GM04503 (cell line): ENCODE data around the gene PACSIN2.
"Not testable (repeated sequence)": the region's sequence is repeated elsewhere in the genome, so short reads cannot be mapped to it uniquely, and the experiment has no call there.

Experiments used
- DNase-seq: peaks from one replicate; pipeline ENCODE4 v3.0.0-alpha.2; 2012; ENCODE audit warnings: low read depth

PACSIN2 gene, protein sequence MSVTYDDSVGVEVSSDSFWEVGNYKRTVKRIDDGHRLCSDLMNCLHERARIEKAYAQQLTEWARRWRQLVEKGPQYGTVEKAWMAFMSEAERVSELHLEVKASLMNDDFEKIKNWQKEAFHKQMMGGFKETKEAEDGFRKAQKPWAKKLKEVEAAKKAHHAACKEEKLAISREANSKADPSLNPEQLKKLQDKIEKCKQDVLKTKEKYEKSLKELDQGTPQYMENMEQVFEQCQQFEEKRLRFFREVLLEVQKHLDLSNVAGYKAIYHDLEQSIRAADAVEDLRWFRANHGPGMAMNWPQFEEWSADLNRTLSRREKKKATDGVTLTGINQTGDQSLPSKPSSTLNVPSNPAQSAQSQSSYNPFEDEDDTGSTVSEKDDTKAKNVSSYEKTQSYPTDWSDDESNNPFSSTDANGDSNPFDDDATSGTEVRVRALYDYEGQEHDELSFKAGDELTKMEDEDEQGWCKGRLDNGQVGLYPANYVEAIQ

DNA sequence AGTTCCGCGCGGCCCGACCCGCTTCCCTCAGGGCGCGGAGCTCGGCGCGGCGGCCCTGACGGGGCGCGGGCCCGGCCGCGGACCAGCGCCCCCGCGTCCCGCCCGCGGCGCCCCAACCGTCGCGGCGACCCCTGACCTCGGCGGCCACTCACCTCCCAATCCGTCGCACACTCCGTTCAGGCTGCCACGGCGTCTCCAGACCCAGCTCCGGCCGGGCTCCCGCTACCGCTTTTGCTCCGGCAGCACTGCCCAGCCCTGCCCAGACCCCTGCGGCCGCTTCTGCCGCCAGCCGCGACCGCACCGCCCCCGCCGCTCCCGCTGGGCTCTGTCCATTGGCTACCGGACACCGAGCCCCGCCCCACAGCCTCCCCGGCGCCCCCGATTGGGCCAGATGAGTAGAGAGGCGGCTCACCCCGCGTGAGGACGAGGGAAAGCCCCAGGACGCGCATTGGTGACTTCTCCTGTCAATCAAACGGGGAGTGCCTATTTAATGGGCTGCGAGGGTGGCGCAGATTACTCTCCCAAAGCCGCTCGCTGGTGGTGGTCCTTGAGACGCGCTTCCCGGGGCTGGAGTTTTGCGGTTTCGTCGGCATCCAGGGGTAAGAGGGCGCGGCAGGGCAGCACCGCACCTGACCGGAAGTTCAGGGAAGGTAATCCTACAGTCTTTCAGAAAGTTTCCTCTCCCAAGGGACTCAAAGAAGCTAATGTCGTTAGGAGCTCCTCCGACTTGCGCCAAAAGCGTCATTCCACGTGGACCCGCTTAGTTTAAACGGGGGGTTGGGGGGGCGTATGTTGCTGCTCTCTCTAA is at the start of gene PACSIN2:
Gene PACSIN2, minus strand, starts transcription at position 281 of the 808 bp plus-strand sequence. CDS start 103,069 bp downstream, outside the sequence.
- DNase-seq, result peak; percentile 83

DNA sequence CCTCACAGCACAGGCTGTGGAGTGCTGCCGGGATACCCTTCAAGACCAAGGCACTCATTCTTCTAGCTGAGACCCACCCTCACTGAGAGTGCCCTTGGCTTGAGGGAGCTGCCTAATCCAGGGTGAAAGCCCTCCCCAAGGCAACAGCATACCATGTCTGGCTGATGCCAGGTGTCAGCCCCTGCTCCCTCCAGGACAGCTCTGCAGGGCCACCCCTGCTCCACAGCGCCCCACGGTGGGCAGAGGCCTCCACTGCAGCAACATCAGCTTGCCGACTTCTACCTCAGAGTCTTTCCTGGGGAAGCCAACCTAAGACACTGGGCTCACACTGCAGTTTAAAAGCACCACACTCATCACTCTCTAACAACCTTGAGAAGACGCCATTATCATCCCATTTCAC is 45.2 kb upstream of the PACSIN2 start:
- no peak for DNase-seq

DNA sequence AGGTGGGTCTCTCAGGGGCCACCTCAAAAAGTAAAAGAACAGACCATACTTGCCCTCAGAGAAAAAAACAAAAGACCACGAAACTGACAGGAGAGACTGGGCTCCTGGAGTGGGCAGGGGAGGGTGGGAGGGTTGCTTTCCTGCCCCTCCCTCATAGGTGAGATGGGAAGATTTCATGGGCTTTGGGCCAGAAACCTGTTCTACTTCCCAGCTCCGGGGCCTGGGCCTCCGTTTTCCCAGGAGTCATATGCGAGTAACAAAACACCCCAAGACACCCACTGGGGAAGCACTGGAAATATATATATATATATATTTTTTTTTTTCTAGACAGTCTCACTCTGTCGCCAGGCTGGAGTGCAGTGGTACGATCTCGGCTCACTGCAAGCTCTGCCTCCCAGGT is 42.7 kb upstream of the PACSIN2 start:
- DNase-seq, result no peak

DNA sequence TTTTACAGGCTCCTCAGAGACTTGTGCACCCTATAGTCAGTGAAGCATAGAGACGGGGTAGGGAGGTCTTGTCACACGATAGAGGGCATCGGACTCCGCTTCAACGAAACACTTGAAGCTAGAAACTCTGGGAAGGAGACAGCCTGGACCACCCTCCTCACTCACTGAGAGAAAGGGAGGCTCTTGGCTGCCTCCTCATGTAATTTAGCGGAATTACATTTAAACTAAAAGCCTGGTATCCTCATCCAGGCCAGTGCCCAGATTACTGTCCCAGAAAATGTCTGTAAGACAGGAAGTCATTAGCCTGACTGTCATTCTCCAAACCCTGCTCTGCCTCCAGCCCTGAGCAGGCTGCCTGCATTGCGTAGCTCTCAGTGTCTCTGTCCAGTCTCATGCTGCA is 38.2 kb upstream of the PACSIN2 start:
- DNase-seq, result no peak

DNA sequence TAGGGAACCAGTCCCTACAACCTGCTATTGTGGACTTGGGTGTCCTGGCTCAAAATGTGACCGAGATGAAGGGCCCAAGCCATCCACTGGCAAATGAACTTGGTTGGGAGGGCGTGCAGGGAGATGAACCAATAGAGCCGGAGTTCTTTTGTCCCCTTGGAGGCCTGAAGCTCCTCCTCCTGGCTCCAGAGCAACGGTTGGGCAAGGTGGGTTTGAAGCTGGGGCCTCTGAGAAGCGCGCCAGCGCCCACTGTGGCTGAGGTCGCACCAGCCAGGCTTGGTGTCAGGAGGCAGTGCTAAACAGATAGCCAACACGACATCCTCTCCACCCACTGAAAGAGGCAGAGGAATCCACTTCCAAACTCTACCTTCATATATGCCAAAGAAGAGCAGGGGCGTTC is 36.0 kb upstream of the PACSIN2 start:
- no peak for DNase-seq

DNA sequence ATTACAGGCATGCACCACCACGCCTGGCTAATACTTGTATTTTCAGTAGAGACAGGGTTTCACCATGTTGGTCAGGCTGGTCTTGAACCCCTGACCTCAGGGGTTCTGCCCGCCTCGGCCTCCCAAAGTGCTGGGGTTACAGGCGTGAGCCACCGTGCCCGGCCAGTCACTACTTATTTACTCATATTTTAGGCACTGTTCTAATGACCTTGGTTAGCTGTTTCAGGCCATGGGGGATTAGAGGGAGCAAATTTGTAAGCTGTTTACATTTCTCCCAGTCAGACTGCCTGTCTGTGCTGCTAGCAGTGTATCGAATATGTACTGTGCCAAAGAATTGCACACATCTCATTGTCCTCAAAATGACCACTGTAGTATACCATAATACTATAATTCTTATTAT is 32.7 kb upstream of the PACSIN2 start:
- no peak for DNase-seq

DNA sequence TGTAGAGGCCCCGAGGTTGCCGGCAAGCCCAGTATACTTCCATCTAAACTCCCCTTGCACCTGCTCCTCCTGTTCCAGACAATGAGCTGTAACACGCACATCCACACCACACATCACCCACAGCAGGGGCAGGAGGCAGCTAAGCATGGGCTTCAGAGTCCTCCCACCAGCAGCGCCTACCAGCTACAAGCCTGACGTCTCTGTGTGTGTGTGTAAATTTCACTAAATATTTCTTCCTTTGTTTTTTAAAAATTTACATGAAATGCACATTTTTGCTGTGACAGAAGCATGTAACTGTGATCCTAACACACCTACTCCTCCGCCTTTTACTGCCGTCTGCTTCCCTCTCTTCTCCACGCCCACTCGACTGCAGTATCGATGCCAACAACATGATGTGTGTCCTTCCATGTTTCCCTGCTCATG is 29.4 kb upstream of the PACSIN2 start:
- DNase-seq, result no peak

DNA sequence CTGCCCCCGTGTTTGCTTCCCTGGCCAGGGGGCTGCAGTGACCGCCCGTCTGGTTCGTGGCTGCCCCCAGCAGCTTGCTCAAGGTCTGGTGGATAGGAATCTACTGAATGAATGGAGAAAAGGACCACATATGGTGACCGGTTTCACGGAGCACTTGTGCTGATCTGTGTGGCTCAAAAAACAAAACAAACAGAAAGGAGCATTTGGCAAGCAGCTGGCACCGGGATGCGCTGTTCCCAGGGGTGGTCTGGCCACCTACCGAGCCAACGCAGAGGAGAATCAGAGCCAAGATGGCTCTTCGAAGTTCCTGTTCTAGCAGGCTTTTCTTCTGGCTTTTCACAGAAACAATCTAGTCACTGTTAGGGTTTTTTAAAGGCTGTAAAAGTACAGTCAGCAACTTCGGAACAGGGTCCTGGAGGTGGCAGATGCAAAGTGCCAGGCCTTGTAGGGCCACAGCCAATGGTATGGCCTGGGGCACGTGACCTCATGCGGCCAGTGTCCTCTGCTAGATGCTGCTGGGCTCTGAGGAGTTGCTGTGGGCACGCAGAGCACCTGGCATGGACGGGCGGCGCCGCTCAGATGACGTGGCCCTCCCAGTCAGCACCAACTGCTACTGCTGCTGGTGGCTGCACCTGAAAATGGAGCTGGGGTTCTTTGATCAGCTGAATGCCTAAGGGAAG is 27.3 kb upstream of the PACSIN2 start:
- DNase-seq, result no peak

DNA sequence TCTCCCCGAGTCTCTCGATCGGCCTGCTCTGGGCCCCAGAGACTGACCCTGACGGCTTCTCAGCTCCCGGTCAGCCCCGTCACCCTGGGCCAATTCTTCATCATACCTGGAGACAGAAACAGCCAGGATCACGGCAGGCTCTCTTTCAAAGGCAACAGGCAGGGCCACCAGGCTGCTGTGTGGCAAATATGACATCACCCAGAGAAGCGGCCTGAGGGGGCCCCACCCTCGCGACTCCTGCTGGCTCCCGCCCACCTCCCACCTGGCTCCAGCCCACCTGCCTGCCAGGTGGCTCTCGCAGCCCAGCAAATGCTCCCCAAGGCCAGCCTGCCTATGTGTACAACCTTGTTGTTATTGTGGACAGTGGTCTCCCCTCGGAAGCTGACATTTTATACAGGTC is 24.9 kb upstream of the PACSIN2 start:
- DNase-seq, result no peak

DNA sequence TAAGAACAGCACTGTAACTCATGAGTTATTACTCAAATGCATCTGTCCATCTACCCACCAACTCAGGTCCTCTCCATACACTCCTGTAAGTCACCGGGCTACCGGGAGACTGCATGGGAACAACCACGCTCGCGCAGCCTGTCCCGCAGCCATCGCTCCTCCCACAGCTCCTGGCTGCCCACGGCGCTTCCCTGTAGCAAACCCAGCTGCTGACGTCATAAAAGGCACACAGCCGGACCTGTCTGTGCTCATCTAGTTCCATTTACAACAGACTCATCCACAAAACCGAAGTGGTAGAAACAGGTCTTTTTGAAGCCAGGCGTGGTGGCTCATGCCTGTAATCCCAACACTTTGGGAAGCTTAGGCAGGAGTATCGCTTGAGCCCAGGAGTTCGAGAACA is 23.4 kb upstream of the PACSIN2 start:
- DNase-seq, result no peak

DNA sequence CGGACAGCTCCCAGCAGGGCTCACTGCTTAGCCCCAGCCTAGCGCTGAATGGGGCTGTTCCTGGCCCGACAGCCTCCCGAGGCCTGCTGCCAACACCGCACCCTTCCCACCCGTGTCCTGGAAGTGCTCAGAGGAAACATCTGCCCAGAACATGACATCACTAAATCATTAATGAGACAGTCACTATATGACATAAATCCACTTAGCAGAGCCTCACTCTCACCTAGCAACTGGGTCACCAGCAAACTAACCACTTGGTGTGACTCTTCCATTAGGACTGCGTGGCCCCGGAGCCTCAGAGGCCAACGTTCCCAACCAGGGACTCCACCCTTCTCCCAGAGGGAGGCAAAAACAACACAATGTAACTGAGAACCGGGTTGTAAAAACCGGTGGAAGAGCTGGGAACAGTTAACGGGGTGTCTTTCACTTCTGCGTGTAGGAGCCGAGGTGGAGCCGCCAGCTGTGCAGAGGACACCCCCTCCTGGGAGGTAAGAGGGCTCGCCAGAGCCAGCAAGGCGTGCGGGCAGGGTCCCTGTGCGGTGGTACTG is 21.4 kb upstream of the PACSIN2 start:
- DNase-seq, result peak; percentile 79

DNA sequence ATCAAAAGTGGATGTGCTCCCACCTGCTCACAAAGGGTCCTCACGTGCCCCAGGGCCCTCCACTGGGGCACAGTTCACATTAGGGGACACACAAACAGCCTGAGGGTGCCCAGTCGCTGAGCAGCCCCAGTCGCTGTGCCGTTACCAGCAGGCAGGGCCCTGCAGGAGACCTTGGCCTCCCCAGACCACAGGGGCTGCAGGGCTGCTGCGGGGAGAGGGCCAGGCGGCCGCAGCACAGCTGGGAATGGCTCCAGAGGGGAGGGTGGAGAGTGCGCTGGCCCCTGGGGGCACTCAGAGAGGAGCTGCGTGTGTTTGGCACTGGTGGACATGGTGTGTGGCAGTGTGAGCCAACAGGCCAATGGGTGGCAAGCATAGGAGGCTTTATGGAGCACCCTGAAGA is 20.3 kb upstream of the PACSIN2 start:
- no peak for DNase-seq

DNA sequence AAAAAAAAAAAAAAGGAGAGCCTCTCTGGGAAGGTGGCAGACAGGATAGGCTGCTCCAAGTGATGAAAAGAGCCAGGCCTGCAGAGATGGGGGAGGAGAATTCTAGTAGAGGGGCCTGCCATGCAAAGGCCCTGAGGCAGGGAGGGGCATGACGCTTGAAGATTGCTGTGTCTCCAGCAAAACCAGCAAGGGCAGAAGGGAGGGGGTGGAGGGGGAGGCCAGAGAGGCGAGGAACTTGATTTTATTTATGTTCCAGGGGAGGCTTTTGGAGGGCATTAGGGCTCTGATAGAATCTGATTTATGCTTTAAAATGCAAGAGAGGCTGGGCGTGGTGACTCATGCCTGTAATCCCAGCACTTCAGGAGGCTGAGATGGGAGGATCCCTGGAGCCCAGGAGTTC is 16.7 kb upstream of the PACSIN2 start:
- DNase-seq, result no peak

DNA sequence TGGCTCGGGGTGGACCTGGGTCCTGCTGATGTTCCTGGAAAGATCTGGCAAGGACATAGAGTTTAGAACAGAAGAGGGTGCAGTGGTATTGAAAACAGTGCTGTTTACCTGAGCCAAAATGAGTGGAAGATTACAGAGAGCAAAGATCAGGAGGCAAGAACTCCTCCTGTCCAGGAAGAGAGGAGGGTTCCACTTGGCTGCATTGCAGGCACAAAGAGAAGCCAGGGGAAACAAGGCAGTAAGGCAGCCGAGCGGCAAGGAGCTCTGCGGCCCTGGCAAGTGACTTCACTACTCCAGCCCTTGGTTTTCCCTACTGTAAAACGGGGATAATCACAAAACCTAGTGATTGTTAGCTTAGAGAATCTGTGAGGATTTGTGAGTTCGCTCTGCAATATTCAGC is 3.7 kb upstream of the PACSIN2 start:
- no peak for DNase-seq

DNA sequence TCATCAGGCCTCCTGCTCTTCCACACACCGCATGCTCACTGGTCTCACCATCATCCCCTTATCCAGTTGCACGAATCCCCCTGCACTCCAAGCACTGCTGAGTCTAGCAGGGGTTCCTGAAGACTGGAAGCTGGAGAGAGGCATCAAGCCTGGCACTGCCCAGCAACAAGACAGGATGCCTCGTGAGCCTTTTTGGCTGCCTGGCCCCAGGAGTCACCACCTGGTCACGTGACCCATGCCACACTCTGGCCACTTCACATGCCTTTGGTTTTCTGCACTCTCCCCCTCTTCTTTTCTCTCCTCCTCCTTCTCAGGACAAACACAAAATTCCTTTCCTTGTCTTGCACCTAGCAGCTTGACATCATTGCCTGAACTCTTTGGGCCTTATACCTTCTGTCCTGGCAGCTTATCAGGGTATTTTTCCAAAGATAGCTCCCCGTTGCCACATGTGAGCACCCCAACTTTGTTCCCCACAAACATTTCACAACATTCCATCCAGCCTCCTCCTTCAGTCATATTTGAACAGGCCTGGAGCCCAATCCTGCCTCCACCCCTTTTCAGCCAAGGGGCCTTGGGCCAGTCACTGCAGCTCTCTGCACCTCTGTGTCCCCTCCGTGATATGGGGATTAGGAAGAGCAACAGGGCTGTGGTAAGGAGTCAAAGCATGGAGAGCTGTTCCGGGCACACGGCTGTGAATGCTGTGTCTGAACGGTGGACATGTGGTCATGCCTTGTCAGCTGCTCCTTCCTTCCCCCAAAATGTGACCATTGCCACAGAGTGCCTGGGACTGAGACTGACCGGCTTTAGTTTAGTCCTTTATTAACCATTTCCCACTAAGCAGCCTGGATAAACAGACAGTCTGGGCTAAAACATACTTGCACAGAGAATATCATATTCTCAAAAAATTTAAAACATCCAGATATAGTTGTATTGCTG is 2.8 kb upstream of the PACSIN2 start:
- no peak for DNase-seq

DNA sequence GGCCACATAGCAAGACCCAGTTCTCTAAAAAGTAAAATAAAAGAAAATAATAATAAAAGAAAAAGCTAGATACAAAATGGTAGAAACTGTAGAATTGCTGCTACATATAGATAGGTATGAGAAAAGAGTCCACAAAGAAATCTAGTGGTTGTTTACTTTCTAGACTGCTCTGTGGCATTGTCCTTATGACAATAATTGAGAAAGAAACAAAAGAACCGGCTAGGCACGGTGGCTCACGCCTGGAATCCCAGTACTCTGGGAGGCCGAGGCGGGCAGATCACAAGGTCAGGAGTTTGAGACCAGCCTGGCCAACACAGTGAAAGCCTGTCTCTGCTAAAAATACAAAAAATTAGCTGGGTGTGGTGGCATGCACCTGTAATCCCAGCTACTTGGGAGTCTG is 1.2 kb upstream of the PACSIN2 start:
- DNase-seq, result not testable (repeated sequence)

DNA sequence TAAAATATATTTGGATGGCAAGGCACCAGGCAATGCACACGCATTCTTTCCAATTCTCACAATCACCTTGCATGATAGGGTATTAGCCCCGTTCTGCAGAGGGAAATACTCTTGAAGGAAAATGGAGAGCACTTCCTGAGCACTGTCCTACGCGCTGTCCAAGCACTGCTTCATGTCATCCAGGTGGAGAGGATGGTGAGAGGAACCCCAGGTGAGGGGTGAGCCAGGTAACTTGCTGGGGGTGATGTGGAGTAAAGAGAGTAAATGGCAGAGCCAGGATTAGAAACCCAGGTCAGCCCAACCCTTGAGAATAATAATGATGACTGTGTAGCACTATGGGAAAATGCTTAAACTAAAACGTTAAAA is 711 bp upstream of the PACSIN2 start:
- no peak for DNase-seq

DNA sequence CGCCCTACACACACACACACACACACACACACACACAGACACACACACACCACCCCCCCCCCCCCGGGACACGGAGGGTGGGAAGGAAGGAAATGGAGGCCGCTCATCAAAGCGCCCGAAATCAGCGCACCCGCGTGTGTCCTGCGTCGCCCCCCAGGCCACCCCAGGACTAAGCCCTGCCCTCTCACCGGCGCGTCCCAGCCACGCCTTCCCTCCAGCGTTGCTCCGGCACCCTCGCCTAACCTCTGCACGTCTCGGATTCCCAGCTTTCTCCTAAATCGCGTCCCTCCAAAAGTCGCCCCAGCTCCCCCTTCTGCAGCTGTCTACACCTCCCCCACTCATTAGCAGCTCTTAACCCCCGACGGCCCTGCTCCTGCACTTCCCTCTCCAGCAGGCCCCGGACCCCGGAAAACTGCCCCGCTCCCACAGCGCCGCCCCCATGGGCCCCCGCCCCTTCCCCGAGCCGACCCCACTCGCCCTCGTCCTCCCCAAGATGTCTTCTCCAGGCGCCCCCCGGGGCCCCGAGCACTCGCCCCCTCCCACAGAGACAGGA is 557 bp downstream of the PACSIN2 start:
- no peak for DNase-seq

DNA sequence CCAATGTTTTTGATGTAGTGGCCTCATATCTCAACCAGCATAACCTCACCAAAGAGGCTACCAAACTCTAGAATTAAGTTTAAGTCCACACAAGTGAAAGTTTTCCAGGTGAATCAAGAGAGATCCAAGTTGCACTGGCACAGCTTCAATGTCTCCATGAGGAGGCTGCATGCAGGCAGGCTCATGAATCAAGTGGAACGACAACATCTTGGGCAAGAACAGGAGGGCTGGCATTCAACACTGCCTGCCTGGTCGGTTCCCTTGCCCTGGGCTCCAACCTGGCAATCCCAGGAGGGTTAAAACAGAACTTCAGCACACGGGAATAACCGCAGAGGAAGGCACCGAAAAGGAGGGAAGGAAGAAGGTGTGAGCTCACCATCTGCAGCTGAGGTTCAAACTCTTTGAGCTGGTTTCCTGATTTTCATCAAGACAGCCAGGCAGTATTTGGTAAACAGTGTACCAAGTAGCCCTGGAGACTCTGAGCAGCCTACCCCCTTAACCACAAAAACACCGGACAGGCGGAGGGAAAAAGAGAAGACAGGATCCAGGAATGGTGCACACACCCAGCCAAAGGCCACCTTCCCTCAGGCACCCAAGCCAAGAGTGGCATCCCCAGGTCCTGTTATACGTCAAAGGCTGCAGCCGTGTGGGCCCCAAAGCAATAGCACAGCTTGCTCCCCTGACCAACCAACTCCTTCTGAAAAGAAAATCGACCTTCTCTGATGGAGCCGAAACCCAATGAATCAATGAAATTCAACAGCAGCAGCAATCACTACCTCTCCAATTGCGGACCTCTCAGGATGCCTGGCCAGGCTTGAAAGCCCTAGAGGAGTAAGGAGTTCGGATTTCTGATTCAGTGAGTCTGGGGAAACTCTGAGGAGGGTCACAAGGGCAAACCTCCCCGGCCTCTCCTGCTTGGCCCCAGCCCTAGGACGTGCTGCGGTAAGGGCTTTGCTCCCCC is 1.3 kb downstream of the PACSIN2 start:
- no peak for DNase-seq

DNA sequence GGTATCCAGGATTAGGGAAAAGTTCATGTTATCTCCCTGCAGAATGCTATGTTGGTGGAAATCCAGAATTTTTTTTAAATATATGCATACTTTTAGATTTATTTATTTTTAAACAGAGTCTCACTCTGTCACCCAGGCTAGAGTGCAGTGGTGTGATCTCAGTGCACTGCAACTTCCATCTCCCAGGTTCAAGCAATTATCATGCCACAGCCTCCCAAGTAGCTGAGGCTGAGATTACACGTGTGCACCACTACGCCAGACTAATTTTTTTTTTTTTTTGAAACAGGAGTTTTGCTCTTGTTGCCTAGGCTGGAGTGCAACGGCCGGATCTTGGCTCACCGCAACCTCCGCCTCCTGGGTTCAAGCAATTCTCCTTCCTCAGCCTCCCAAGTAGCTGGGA is 2.6 kb downstream of the PACSIN2 start:
- no peak for DNase-seq
